Transverse colon (tissue), 4 donors: ENCODE results near the gene RTP4.

Experiments
- EP300 ChIP-seq: sonication (generic); formaldehyde crosslinking; IDR thresholded peaks from one replicate; pipeline ENCODE4 v1.6.1; 2017; ENCODE audit warnings: antibody characterized with exemption, low read depth
- POLR2AphosphoS5 ChIP-seq, 3 donors: sonication (generic); formaldehyde crosslinking; IDR thresholded peaks; one replicate each; pipeline ENCODE4 v1.6.1; 2016; ENCODE audit warnings: antibody characterized with exemption in 3 of 3
- TF ChIP-seq, protein P1 (sequence below), 5 experiments: fragments of 200-600 bp in 3 of 5; fragments of 450-650 bp in 2 of 5; sonication (generic) in 3 of 5; IDR thresholded peaks; 1 replicate in 2 of 5; 2 replicates in 3 of 5; pipeline ENCODE4 v1.5.1; 2016 to 2017; ENCODE audit warnings: antibody characterized with exemption in 5 of 5, inconsistent platforms in 3 of 5, mild to moderate bottlenecking in 2 of 5, moderate library complexity in 1 of 5

- TF ChIP-seq, protein P1, sequence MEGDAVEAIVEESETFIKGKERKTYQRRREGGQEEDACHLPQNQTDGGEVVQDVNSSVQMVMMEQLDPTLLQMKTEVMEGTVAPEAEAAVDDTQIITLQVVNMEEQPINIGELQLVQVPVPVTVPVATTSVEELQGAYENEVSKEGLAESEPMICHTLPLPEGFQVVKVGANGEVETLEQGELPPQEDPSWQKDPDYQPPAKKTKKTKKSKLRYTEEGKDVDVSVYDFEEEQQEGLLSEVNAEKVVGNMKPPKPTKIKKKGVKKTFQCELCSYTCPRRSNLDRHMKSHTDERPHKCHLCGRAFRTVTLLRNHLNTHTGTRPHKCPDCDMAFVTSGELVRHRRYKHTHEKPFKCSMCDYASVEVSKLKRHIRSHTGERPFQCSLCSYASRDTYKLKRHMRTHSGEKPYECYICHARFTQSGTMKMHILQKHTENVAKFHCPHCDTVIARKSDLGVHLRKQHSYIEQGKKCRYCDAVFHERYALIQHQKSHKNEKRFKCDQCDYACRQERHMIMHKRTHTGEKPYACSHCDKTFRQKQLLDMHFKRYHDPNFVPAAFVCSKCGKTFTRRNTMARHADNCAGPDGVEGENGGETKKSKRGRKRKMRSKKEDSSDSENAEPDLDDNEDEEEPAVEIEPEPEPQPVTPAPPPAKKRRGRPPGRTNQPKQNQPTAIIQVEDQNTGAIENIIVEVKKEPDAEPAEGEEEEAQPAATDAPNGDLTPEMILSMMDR (IDR thresholded peaks at IDR 0.05): no peak
- TF ChIP-seq EP300 (no peak), POLR2AphosphoS5 (IDR thresholded peaks at IDR 0.05) (no peak)
Measured at GRCh38 chr3:187375581-187375980, 7.4 kb downstream of the RTP4 start.
